ENCODE data around the gene CDK6.
"Not testable (repeated sequence)": the region's sequence is repeated elsewhere in the genome, so short reads cannot be mapped to it uniquely, and the experiment has no call there.

Gene CDK6

GRCh38 chr7:92626281-92626809, 210.0 kb downstream of the CDK6 start:
- no peak for DNase-seq

- DNase-seq: no peak
These were observed 210.8 kb downstream of the CDK6 start for GRCh38 chr7:92625617-92626016.

GRCh38 chr7:92624298-92624996, 211.9 kb downstream of the CDK6 start:
- DNase-seq: no peak

- no peak for DNase-seq
These were observed 212.8 kb downstream of the CDK6 start for GRCh38 chr7:92623544-92623943.

- no peak for DNase-seq
These were observed 213.7 kb downstream of the CDK6 start for GRCh38 chr7:92622685-92623084.

- no peak for DNase-seq
These were observed 214.3 kb downstream of the CDK6 start for GRCh38 chr7:92622030-92622429.

GRCh38 chr7:92621561-92622023, 214.8 kb downstream of the CDK6 start:
- peak in 1 of 51 donors; percentile 54 for DNase-seq

GRCh38 chr7:92621026-92621540, 215.3 kb downstream of the CDK6 start:
- peak in 29 of 51 donors; percentile 9 to 84 (median 33) for DNase-seq

GRCh38 chr7:92615861-92616260, 220.5 kb downstream of the CDK6 start:
- peak in 1 of 51 donors; percentile 18 for DNase-seq

GRCh38 chr7:92614660-92615174, 221.7 kb downstream of the CDK6 start:
- DNase-seq: peak in 41 of 51 donors; percentile 3 to 88 (median 48)

- DNase-seq: peak in 1 of 51 donors; percentile 29
These were observed 222.7 kb downstream of the CDK6 start for GRCh38 chr7:92613720-92614119.

- DNase-seq: peak in 1 of 51 donors; percentile 29
These were observed 223.2 kb downstream of the CDK6 start for GRCh38 chr7:92613214-92613613.

GRCh38 chr7:92612501-92612900, 223.9 kb downstream of the CDK6 start:
- peak in 1 of 51 donors; percentile 15 for DNase-seq

- DNase-seq: peak in 1 of 51 donors; percentile 15
These were observed 224.6 kb downstream of the CDK6 start for GRCh38 chr7:92611735-92612134.

GRCh38 chr7:92609921-92610518, 226.4 kb downstream of the CDK6 start:
- DNase-seq: peak in 1 of 51 donors; percentile 19

GRCh38 chr7:92608380-92609322, 227.7 kb downstream of the CDK6 start:
- DNase-seq: peak in 19 of 51 donors; percentile 1 to 42 (median 14)

- DNase-seq: no peak
These were observed 229.4 kb downstream of the CDK6 start for GRCh38 chr7:92606985-92607384.

- not testable (repeated sequence) for DNase-seq
These were observed 231.9 kb downstream of the CDK6 start for GRCh38 chr7:92604517-92604916.

- no peak for DNase-seq
These were observed 233.3 kb downstream of the CDK6 start for GRCh38 chr7:92603089-92603445.

- DNase-seq: no peak
These were observed 233.9 kb downstream of the CDK6 start for GRCh38 chr7:92602352-92603088.

All from hypothalamus (tissue), 51 donors.